GM23338 (cell line): ENCODE data around the gene RAB31. TPM values are rescaled to one million over a fixed set of nuclear protein-coding genes. Genes with fewer than 3 reads are reported as not detected.
"Not testable (repeated sequence)": the region's sequence is repeated elsewhere in the genome, so short reads cannot be mapped to it uniquely, and the experiment has no call there.

Experiments used
- ATAC-seq: fragments of 200-7000 bp; cut with Tn5 transposase; 3 replicates; pipeline ENCODE4 v1.9.1; 2020
- DNase-seq: peaks from one replicate; pipeline ENCODE4 v3.0.0-alpha.2; 2015; ENCODE audit warnings: low spot score
- H2AFZ ChIP-seq: fragments of 200-600 bp; sonication (generic); 2 replicates; pipeline ENCODE4 v1.8.0; 2016; ENCODE audit warnings: antibody characterized with exemption, mild to moderate bottlenecking, moderate library complexity
- H3F3A ChIP-seq: fragments of 200-600 bp; sonication (generic); replicated peaks from 2 replicates; pipeline ENCODE4 v1.8.0; 2017; ENCODE audit warnings: antibody characterized with exemption, mixed run types, low read depth
- H3K27ac ChIP-seq: fragments of 200-600 bp; sonication (generic); 2 replicates; pipeline ENCODE4 v1.6.1; 2016; ENCODE audit warnings: low read depth
- H3K27me3 ChIP-seq: fragments of 200-600 bp; sonication (generic); 2 replicates; pipeline ENCODE4 v1.8.0; 2016; ENCODE audit warnings: mild to moderate bottlenecking, mixed run types, moderate library complexity; ENCODE audit not compliant: insufficient read depth
- H3K36me3 ChIP-seq: fragments of 200-600 bp; sonication (generic); 2 replicates; pipeline ENCODE4 v1.8.0; 2016; ENCODE audit warnings: mild to moderate bottlenecking; ENCODE audit not compliant: insufficient read depth
- H3K4me1 ChIP-seq: fragments of 200-600 bp; sonication (generic); 2 replicates; pipeline ENCODE4 v1.8.0; 2016; ENCODE audit warnings: mild to moderate bottlenecking, moderate library complexity; ENCODE audit not compliant: insufficient read depth
- H3K4me2 ChIP-seq: fragments of 200-600 bp; sonication (generic); 2 replicates; pipeline ENCODE4 v1.7.1; 2017; ENCODE audit warnings: mixed run types
- H3K4me3 ChIP-seq: fragments of 200-600 bp; sonication (generic); 2 replicates; pipeline ENCODE4 v1.6.1; 2016; ENCODE audit warnings: mixed run types
- H3K79me2 ChIP-seq: fragments of 200-600 bp; sonication (generic); replicated peaks from 2 replicates; pipeline ENCODE4 v1.8.0; 2017; ENCODE audit warnings: mild to moderate bottlenecking; ENCODE audit not compliant: insufficient read depth
- H3K9me2 ChIP-seq: fragments of 200-600 bp; sonication (generic); 2 replicates; pipeline ENCODE4 v1.8.0; 2017; ENCODE audit not compliant: insufficient read depth
- H4K20me1 ChIP-seq: fragments of 200-600 bp; sonication (generic); replicated peaks from 2 replicates; pipeline ENCODE4 v1.8.0; 2017; ENCODE audit warnings: mild to moderate bottlenecking; ENCODE audit not compliant: insufficient read depth
- H3K27ac Mint-ChIP-seq: 2 replicates; pipeline ENCODE4 v1.8.0; 2020; ENCODE audit warnings: inconsistent platforms, mild to moderate bottlenecking, moderate library complexity, mixed read lengths
- H3K27me3 Mint-ChIP-seq: 3 replicates; pipeline ENCODE4 v1.8.0; 2022; ENCODE audit warnings: low read depth, mild to moderate bottlenecking, moderate library complexity, mixed read lengths, inconsistent platforms; ENCODE audit not compliant: insufficient read depth, poor library complexity
- H3K36me3 Mint-ChIP-seq: 3 replicates; pipeline ENCODE4 v1.8.0; 2021; ENCODE audit warnings: low read depth, mild to moderate bottlenecking, inconsistent platforms, moderate library complexity, mixed read lengths
- H3K4me1 Mint-ChIP-seq: 3 replicates; pipeline ENCODE4 v1.8.0; 2020; ENCODE audit warnings: mild to moderate bottlenecking, inconsistent platforms, mixed read lengths
- H3K4me3 Mint-ChIP-seq: 3 replicates; pipeline ENCODE4 v1.8.0; 2021; ENCODE audit warnings: moderate library complexity, mild to moderate bottlenecking, inconsistent platforms, mixed read lengths
- H3K9me3 Mint-ChIP-seq: 3 replicates; pipeline ENCODE4 v1.8.0; 2020; ENCODE audit warnings: moderate library complexity, mild to moderate bottlenecking, inconsistent platforms, mixed read lengths
- CREB1 ChIP-seq: fragments of 250-450 bp; sonication (Bioruptor Pico); IDR thresholded peaks from 2 replicates; pipeline ENCODE4 v1.5.0; 2020; ENCODE audit warnings: low read depth, mild to moderate bottlenecking, moderate library complexity
- CTCF ChIP-seq, 2 experiments: fragments of 200-600 bp in 1 of 2; sonication (generic) in 1 of 2; conservative IDR thresholded peaks; 2 replicates each; pipeline versions ENCODE4 v1.5.1 to v1.6.1; 2016 to 2017; ENCODE audit warnings: antibody characterized with exemption in 2 of 2, low read depth in 2 of 2, mild to moderate bottlenecking in 2 of 2, moderate library complexity in 1 of 2
- EZH2phosphoT487 ChIP-seq: fragments of 200-600 bp; sonication (generic); IDR thresholded peaks from one replicate; pipeline ENCODE4 v1.8.1; 2018; ENCODE audit warnings: antibody characterized with exemption; ENCODE audit not compliant: unreplicated experiment
- JUNB ChIP-seq: IDR thresholded peaks from one replicate; pipeline ENCODE4 v1.6.1; 2016; ENCODE audit warnings: antibody characterized with exemption; ENCODE audit not compliant: unreplicated experiment
- STAT1 ChIP-seq: IDR thresholded peaks from one replicate; pipeline ENCODE4 v1.6.1; 2016; ENCODE audit warnings: antibody characterized with exemption; ENCODE audit not compliant: unreplicated experiment
- polyA plus RNA-seq: library from polyadenylated mRNA; unstranded; fragments of >200 nt; fragmentation: Nextera tagmentation; extraction: Ambion mirVana; gene quantifications from 2 replicates; pipeline ENCODE4 v1.2.1, GENCODE V29; 2016
- total RNA-seq: library from RNA; depleted of rRNA; stranded (reverse); fragments of >200 nt; shearing (Covaris generic); gene quantifications from 2 replicates; pipeline ENCODE4 v1.2.3, GENCODE V29; 2014

The RAB31 gene
- total and polyA plus RNA-seq, 2 experiments from 2014 or later: 33.8 to 46.1 TPM

GRCh38 chr18:9897787-9898291 is 189.7 kb downstream of the RAB31 start:
- H3K27me3 Mint-ChIP-seq, H3K36me3 ChIP-seq, H3K27me3 ChIP-seq, H3K27ac ChIP-seq, H3K4me3 Mint-ChIP-seq, H3K36me3 Mint-ChIP-seq, H3K9me3 Mint-ChIP-seq, ATAC-seq, H3K27ac Mint-ChIP-seq, DNase-seq, H3K79me2 ChIP-seq, H4K20me1 ChIP-seq, H3F3A ChIP-seq, H3K4me2 ChIP-seq, H2AFZ ChIP-seq, H3K4me3 ChIP-seq, H3K9me2 ChIP-seq: not testable (repeated sequence)
- H3K4me1 Mint-ChIP-seq: peaks cover 13% of the 10 kb centered on the region
- H3K4me1 ChIP-seq: peaks cover 14% of the 10 kb centered on the region

GRCh38 chr18:9898792-9899549 is 190.9 kb downstream of the RAB31 start:
- Mint-ChIP-seq H3K36me3 (no peaks in the 10 kb centered on the region), H3K27ac (no peak overlapping the region), H3K4me1 (peaks cover 13% of the 10 kb centered on the region), H3K4me3 (no peak overlapping the region), H3K27me3 (no peaks in the 10 kb centered on the region), H3K9me3 (no peaks in the 10 kb centered on the region)
- Histone ChIP-seq H3K79me2 (no peaks in the 10 kb centered on the region), H4K20me1 (no peaks in the 10 kb centered on the region), H3K4me2 (no peak overlapping the region), H2AFZ (peak overlapping the region; percentile 60; the same call in 1 of the 2 replicates), H3K27ac (no peak overlapping the region), H3K9me2 (no peaks in the 10 kb centered on the region), H3K27me3 (no peaks in the 10 kb centered on the region), H3F3A (no peaks in the 10 kb centered on the region), H3K4me1 (peaks cover 14% of the 10 kb centered on the region), H3K4me3 (no peak overlapping the region), H3K36me3 (no peaks in the 10 kb centered on the region)
- TF ChIP-seq STAT1 (no peak), JUNB (no peak), CREB1 (no peak), EZH2phosphoT487 (no peak), CTCF (conservative IDR thresholded peaks at IDR 0.05; ENCODE audit: low read depth in 2 of 2) (no peak)
- no peak for DNase-seq
- no peak for ATAC-seq

- H2AFZ ChIP-seq, H3K4me3 Mint-ChIP-seq, H3K79me2 ChIP-seq, H3K9me3 Mint-ChIP-seq, ATAC-seq, H3K36me3 ChIP-seq, H4K20me1 ChIP-seq, H3K36me3 Mint-ChIP-seq, H3K27ac ChIP-seq, H3K27me3 ChIP-seq, H3K4me2 ChIP-seq, H3K27ac Mint-ChIP-seq, DNase-seq, H3K9me2 ChIP-seq, H3K4me3 ChIP-seq, H3F3A ChIP-seq, H3K27me3 Mint-ChIP-seq: not testable (repeated sequence)
- peaks cover 14% of the 10 kb centered on the region for H3K4me1 ChIP-seq
- H3K4me1 Mint-ChIP-seq: peaks cover 13% of the 10 kb centered on the region
Observed at GRCh38 chr18:9899550-9899930, 191.4 kb downstream of the RAB31 start.
